HG03108 (cell line): Measurements from ENCODE around the gene CRHR2.

Experiments
- ATAC-seq: cut with Tn5 transposase; IDR thresholded peaks from one replicate; pipeline ENCODE4 v1.9.1; 2021; ENCODE audit warnings: moderate library complexity; ENCODE audit not compliant: unreplicated experiment

Gene CRHR2

GRCh38 chr7:30683306-30683705 lies 1.1 kb upstream of the CRHR2 start:
- no peak for ATAC-seq

- ATAC-seq, result no peak
Observed at GRCh38 chr7:30681815-30682211, 443 bp downstream of the CRHR2 start.

- no peak for ATAC-seq
Observed at GRCh38 chr7:30681331-30681797, 892 bp downstream of the CRHR2 start.

- no peak for ATAC-seq
Observed at GRCh38 chr7:30679664-30680063, 2.6 kb downstream of the CRHR2 start.

GRCh38 chr7:30678805-30679204 lies 3.5 kb downstream of the CRHR2 start:
- no peak for ATAC-seq

GRCh38 chr7:30674876-30675275 lies 7.4 kb downstream of the CRHR2 start:
- no peak for ATAC-seq

GRCh38 chr7:30674420-30674819 lies 7.8 kb downstream of the CRHR2 start:
- no peak for ATAC-seq

- ATAC-seq, result no peak
Observed at GRCh38 chr7:30671793-30672465, 10.3 kb downstream of the CRHR2 start.

- no peak for ATAC-seq
Observed at GRCh38 chr7:30668102-30668501, 14.2 kb downstream of the CRHR2 start.

GRCh38 chr7:30667172-30667571 lies 15.1 kb downstream of the CRHR2 start:
- no peak for ATAC-seq

GRCh38 chr7:30665449-30665848 lies 16.8 kb downstream of the CRHR2 start:
- no peak for ATAC-seq

GRCh38 chr7:30665043-30665442 lies 17.2 kb downstream of the CRHR2 start:
- ATAC-seq, result no peak

GRCh38 chr7:30664184-30664885 lies 17.9 kb downstream of the CRHR2 start:
- no peak for ATAC-seq

- ATAC-seq, result no peak
Observed at GRCh38 chr7:30663414-30663813, 18.8 kb downstream of the CRHR2 start.

- ATAC-seq, result no peak
Observed at GRCh38 chr7:30662431-30662939, 19.8 kb downstream of the CRHR2 start.

GRCh38 chr7:30661926-30662325 lies 20.3 kb downstream of the CRHR2 start:
- ATAC-seq, result no peak

- no peak for ATAC-seq
Observed at GRCh38 chr7:30660331-30661255, 21.7 kb downstream of the CRHR2 start.

- ATAC-seq, result no peak
Observed at GRCh38 chr7:30659312-30659711, 22.9 kb downstream of the CRHR2 start.

GRCh38 chr7:30658479-30659074 lies 23.7 kb downstream of the CRHR2 start:
- ATAC-seq, result no peak

- no peak for ATAC-seq
Observed at GRCh38 chr7:30657131-30657530, 25.1 kb downstream of the CRHR2 start.
